Right lung (tissue), 5 donors: Measurements from ENCODE around the gene OR2M5. TPM values are rescaled to one million over a fixed set of nuclear protein-coding genes. Genes with fewer than 3 reads are reported as not detected.

ENCODE experiments used
- polyA plus RNA-seq, 5 donors: library from polyadenylated mRNA; unstranded; fragments of 120-200 nt; gene quantifications; one replicate each; pipeline versions ENCODE4 v1.2.1 to v1.2.3, GENCODE V29; 2013; ENCODE audit warnings: inconsistent platforms in 1 of 5, low replicate concordance in 1 of 5; ENCODE audit not compliant: insufficient read length in 5 of 5, insufficient read depth in 1 of 5

Gene OR2M5
- polyA plus RNA-seq, 5 donors: not detected

Other genes starting within 250 kb of the OR2M5 start
- under 1 TPM; 0.28 to 0.82 (median 0.67) TPM for gene OR2W3, start 249.6 kb upstream of the OR2M5 start, polyA plus RNA-seq
- gene OR2T8, start 224.9 kb upstream of the OR2M5 start, polyA plus RNA-seq: not detected
- gene OR2AJ1, start 220.3 kb upstream of the OR2M5 start, polyA plus RNA-seq: not detected
- not detected for gene OR2L8, start 196.3 kb upstream of the OR2M5 start, polyA plus RNA-seq
- gene OR2AK2, start 179.9 kb upstream of the OR2M5 start, polyA plus RNA-seq: not detected
- gene OR2L5, start 131.5 kb upstream of the OR2M5 start, polyA plus RNA-seq: not detected
- gene OR2L2, start 115.1 kb upstream of the OR2M5 start, polyA plus RNA-seq: under 1 TPM in 3 of 5 donors, not detected in 2; 0.04 to 0.06 (median 0.04) TPM
- gene OR2L3, start 98.3 kb upstream of the OR2M5 start, polyA plus RNA-seq: not detected
- not detected for gene OR2L13, start 50.0 kb upstream of the OR2M5 start, polyA plus RNA-seq
- not detected for gene OR2M2, start 29.7 kb downstream of the OR2M5 start, polyA plus RNA-seq
- under 1 TPM; 0.01 to 0.04 (median 0.03) TPM for gene OR2M3, start 52.1 kb downstream of the OR2M5 start, polyA plus RNA-seq
- under 1 TPM in 4 of 5 donors, not detected in 1; 0.01 to 0.08 (median 0.05) TPM for gene OR2M4, start 86.3 kb downstream of the OR2M5 start, polyA plus RNA-seq
- gene OR2T33, start 132.8 kb downstream of the OR2M5 start, polyA plus RNA-seq: not detected
- under 1 TPM in 3 of 5 donors, not detected in 2; 0.03 to 0.04 (median 0.03) TPM for gene OR2T12, start 158.3 kb downstream of the OR2M5 start, polyA plus RNA-seq
- gene OR2M7, start 179.4 kb downstream of the OR2M5 start, polyA plus RNA-seq: not detected
- not detected for gene OR14C36, start 203.6 kb downstream of the OR2M5 start, polyA plus RNA-seq
- not detected for gene OR2T4, start 216.5 kb downstream of the OR2M5 start, polyA plus RNA-seq
- not detected for gene OR2T6, start 230.6 kb downstream of the OR2M5 start, polyA plus RNA-seq